ENCODE measurements around the gene DAPK3. TPM values are rescaled to one million over a fixed set of nuclear protein-coding genes. Genes with fewer than 3 reads are reported as not detected.

The DAPK3 gene
- polyA plus RNA-seq, 3 donors = 13.7 to 32.1 (median 21.8) TPM

GRCh38 chr19:3945838-3946237, 25.1 kb downstream of the DAPK3 start:
- H3K27ac ChIP-seq (ENCODE audit: low read depth in 1 of 2, low read length in 2 of 2) = no peak overlapping the region
- no peak overlapping the region for H2AFZ ChIP-seq (ENCODE audit: insufficient read depth, low read depth, low read length, poor library complexity, severe bottlenecking)
- peaks cover 11 to 19% of the 10 kb centered on the region in 2 donors for H3K4me1 ChIP-seq (ENCODE audit: control insufficient read depth in 1 of 2, insufficient read depth in 2 of 2, low read length in 2 of 2)
- peaks cover 14% of the 10 kb centered on the region for H3K4me1 Mint-ChIP-seq
- WGBS (ENCODE audit: insufficient coverage) = 63% methylated on average over 1 of the region's 2 CpGs
- H3K79me2 ChIP-seq (ENCODE audit: insufficient read depth, low read length) = no peaks in the 10 kb centered on the region
- no peak overlapping the region for H3K4me3 ChIP-seq (replicated peaks in 1 of 3; ENCODE audit: low read depth in 2 of 3, low read length in 3 of 3)
- peaks cover 0 to 2% (median 0%) of the 10 kb centered on the region in 7 donors for H3K9me3 Mint-ChIP-seq
- H4K20me1 ChIP-seq (ENCODE audit: insufficient read depth, low read length) = no peaks in the 10 kb centered on the region
- H3K27me3 ChIP-seq (ENCODE audit: control insufficient read depth in 2 of 2, insufficient read depth in 2 of 2, low read length in 2 of 2) = no peaks in the 10 kb centered on the region
- H3K4me2 ChIP-seq (replicated peaks; ENCODE audit: extremely low read depth, low read length, poor library complexity, severe bottlenecking) = no peak overlapping the region
- peak overlapping the region in 2 of 7 donors; percentile 30 to 49 for H3K27ac Mint-ChIP-seq
- H3K9me3 ChIP-seq (replicated peaks in 1 of 2; ENCODE audit: control insufficient read depth in 1 of 2, insufficient read depth in 1 of 2, low read length in 2 of 2) = no peaks in the 10 kb centered on the region
- TF ChIP-seq CTCF (IDR thresholded peaks at IDR 0.05) = no peak
- DNase-seq = no peak
- no peak overlapping the region for H3K9ac ChIP-seq (ENCODE audit: insufficient read depth, low read length, poor library complexity, severe bottlenecking)
- no peaks in the 10 kb centered on the region for H3K36me3 ChIP-seq (replicated peaks in 1 of 2; ENCODE audit: control insufficient read depth in 1 of 2, insufficient read depth in 2 of 2, low read length in 2 of 2)
- H3K4me3 Mint-ChIP-seq = no peak overlapping the region
- H3K27me3 Mint-ChIP-seq (ENCODE audit: low read depth in 3 of 3) = peaks cover 0 to 8% (median 5%) of the 10 kb centered on the region in 3 donors
- H3K36me3 Mint-ChIP-seq = no peaks in the 10 kb centered on the region
- intact Hi-C loops (cut with micrococcal nuclease) = no loop called here

GRCh38 chr19:3944018-3944721, 26.7 kb downstream of the DAPK3 start:
- H3K9ac ChIP-seq (ENCODE audit: insufficient read depth, low read length, poor library complexity, severe bottlenecking) = no peak overlapping the region
- H3K4me2 ChIP-seq (replicated peaks; ENCODE audit: extremely low read depth, low read length, poor library complexity, severe bottlenecking) = no peak overlapping the region
- peaks cover 11 to 13% of the 10 kb centered on the region in 2 donors for H3K4me1 ChIP-seq (ENCODE audit: control insufficient read depth in 1 of 2, insufficient read depth in 2 of 2, low read length in 2 of 2)
- H3K4me3 ChIP-seq (replicated peaks in 1 of 3; ENCODE audit: low read depth in 2 of 3, low read length in 3 of 3) = no peak overlapping the region
- 65% methylated on average over 8 of the region's 11 CpGs for WGBS (ENCODE audit: insufficient coverage)
- H3K4me3 Mint-ChIP-seq = peak overlapping the region in 1 of 2 donors; percentile 60
- H3K79me2 ChIP-seq (ENCODE audit: insufficient read depth, low read length) = no peaks in the 10 kb centered on the region
- H3K27ac ChIP-seq (ENCODE audit: low read depth in 1 of 2, low read length in 2 of 2) = peak overlapping the region in 1 of 2 donors; percentile 14
- no peaks in the 10 kb centered on the region for H3K36me3 Mint-ChIP-seq
- H3K27ac Mint-ChIP-seq = peak overlapping the region in 5 of 7 donors; percentile 3 to 65 (median 31)
- no peaks in the 10 kb centered on the region for H3K27me3 ChIP-seq (ENCODE audit: control insufficient read depth in 2 of 2, insufficient read depth in 2 of 2, low read length in 2 of 2)
- no peaks in the 10 kb centered on the region for H3K36me3 ChIP-seq (replicated peaks in 1 of 2; ENCODE audit: control insufficient read depth in 1 of 2, insufficient read depth in 2 of 2, low read length in 2 of 2)
- H3K9me3 ChIP-seq (replicated peaks in 1 of 2; ENCODE audit: control insufficient read depth in 1 of 2, insufficient read depth in 1 of 2, low read length in 2 of 2) = no peaks in the 10 kb centered on the region
- H4K20me1 ChIP-seq (ENCODE audit: insufficient read depth, low read length) = no peaks in the 10 kb centered on the region
- no peak overlapping the region for H2AFZ ChIP-seq (ENCODE audit: insufficient read depth, low read depth, low read length, poor library complexity, severe bottlenecking)
- H3K4me1 Mint-ChIP-seq = peaks cover 13% of the 10 kb centered on the region
- no peak for DNase-seq
- H3K27me3 Mint-ChIP-seq (ENCODE audit: low read depth in 3 of 3) = peaks cover 0 to 5% (median 2%) of the 10 kb centered on the region in 3 donors
- intact Hi-C loops (cut with micrococcal nuclease) = no loop called here
- peaks cover 0 to 2% (median 0%) of the 10 kb centered on the region in 7 donors for H3K9me3 Mint-ChIP-seq
- no peak for TF ChIP-seq CTCF (IDR thresholded peaks at IDR 0.05)
